OCI-LY7 (cell line): ENCODE data around the gene MAP2K5. TPM values are rescaled to one million over a fixed set of nuclear protein-coding genes. Genes with fewer than 3 reads are reported as not detected.
A peak's percentile ranks its signal among the peaks of the same experiment; 100 is the strongest.

Experiments
- BruUV-seq: library from RNA; stranded (reverse); fragments of 400-500 nt; replicated peaks from 2 replicates; lab custom pipeline; 2021; lab: Mats Ljungman, UMichigan
- CTCF ChIA-PET: fragments of 300-600 bp; sonication (Branson Sonifier 250); formaldehyde crosslinking; loops from one replicate; lab custom pipeline; 2022; ENCODE audit warnings: antibody characterized with exemption; ENCODE audit not compliant: unreplicated experiment; lab: Charles Lee
- POLR2A ChIA-PET: fragments of 300-600 bp; sonication (Branson Sonifier 250); formaldehyde crosslinking; loops from one replicate; lab custom pipeline; 2022; ENCODE audit warnings: antibody characterized with exemption; lab: Charles Lee
- DNase-seq: peaks from one replicate; pipeline ENCODE4 v3.0.0-alpha.2; 2015; ENCODE audit warnings: low spot score
- H2AFZ ChIP-seq: fragments of 200-600 bp; sonication (generic), shearing (Covaris generic); 2 replicates; pipeline ENCODE4 v1.6.1; 2014; ENCODE audit warnings: mild to moderate bottlenecking, antibody characterized with exemption, low read length, moderate library complexity
- H3K27ac ChIP-seq: fragments of 200-600 bp; sonication (generic); 2 replicates; pipeline ENCODE4 v1.5.1; 2014; ENCODE audit warnings: mixed run types, low read depth, mild to moderate bottlenecking, moderate library complexity, low read length, inconsistent platforms; ENCODE audit not compliant: poor library complexity, severe bottlenecking
- H3K36me3 ChIP-seq: fragments of 200-600 bp; sonication (generic); 2 replicates; pipeline ENCODE4 v1.6.1; 2014; ENCODE audit warnings: mild to moderate bottlenecking, antibody characterized with exemption, low read length, moderate library complexity, mixed read lengths; ENCODE audit not compliant: insufficient read depth
- H3K4me1 ChIP-seq: fragments of 200-600 bp; sonication (generic); 2 replicates; pipeline ENCODE4 v1.5.1; 2014; ENCODE audit warnings: mild to moderate bottlenecking, low read length; ENCODE audit not compliant: insufficient read depth, poor library complexity, severe bottlenecking
- H3K4me2 ChIP-seq: fragments of 200-600 bp; sonication (generic); 2 replicates; pipeline ENCODE4 v1.6.1; 2014; ENCODE audit warnings: mild to moderate bottlenecking, low read length
- H3K4me3 ChIP-seq: fragments of 200-600 bp; sonication (generic); 2 replicates; pipeline ENCODE4 v1.5.1; 2014; ENCODE audit warnings: mild to moderate bottlenecking, low read depth, low read length; ENCODE audit not compliant: poor library complexity, severe bottlenecking
- H3K79me2 ChIP-seq: fragments of 200-600 bp; sonication (generic); 2 replicates; pipeline ENCODE4 v1.6.1; 2016; ENCODE audit warnings: low read depth, mild to moderate bottlenecking, low read length, moderate library complexity, mixed read lengths; ENCODE audit not compliant: insufficient read depth
- H3K9me2 ChIP-seq: fragments of 200-600 bp; sonication (generic); 2 replicates; pipeline ENCODE4 v1.6.1; 2016; ENCODE audit warnings: mild to moderate bottlenecking, low read length, mixed read lengths; ENCODE audit not compliant: insufficient read depth
- H3K9me3 ChIP-seq: fragments of 200-600 bp; sonication (generic); 2 replicates; pipeline ENCODE4 v1.6.1; 2014; ENCODE audit warnings: mild to moderate bottlenecking, mixed run types, low read length, mixed read lengths
- H4K20me1 ChIP-seq: fragments of 200-600 bp; sonication (generic); 2 replicates; pipeline ENCODE4 v1.6.1; 2014; ENCODE audit warnings: mild to moderate bottlenecking, antibody characterized with exemption, low read length, moderate library complexity, mixed read lengths; ENCODE audit not compliant: insufficient read depth
- CTCF ChIP-seq: fragments of 200-600 bp; sonication (generic); conservative IDR thresholded peaks from 2 replicates; pipeline ENCODE4 v1.5.1; 2014; ENCODE audit warnings: mild to moderate bottlenecking, antibody characterized with exemption, low read length, moderate library complexity, mixed read lengths
- EZH2phosphoT487 ChIP-seq: fragments of 200-600 bp; sonication (generic); IDR thresholded peaks from 2 replicates; pipeline ENCODE4 v1.6.1; 2018; ENCODE audit warnings: low read depth, borderline replicate concordance, mild to moderate bottlenecking, mixed run types, antibody characterized with exemption, low read length, moderate library complexity, mixed read lengths
- intact Hi-C: fragments of 100-400 bp; cut with micrococcal nuclease; formaldehyde crosslinking; loops from one replicate; pipeline ENCODE4 v1.10.0; 2022; ENCODE audit not compliant: unreplicated experiment
- total RNA-seq, 2 experiments: library from RNA; depleted of rRNA in 1 of 2; stranded (reverse); fragments of >200 nt in 1 of 2; shearing (Covaris generic) in 1 of 2; gene quantifications; 2 replicates each; pipeline ENCODE4 v1.2.3, GENCODE V29; 2014 to 2022

Gene MAP2K5
- total RNA-seq, 2 experiments from 2014 or later = 10.2 to 35.0 TPM

GRCh38 chr15:67805666-67806516 is 263.4 kb downstream of the MAP2K5 start:
- CTCF ChIA-PET = no interaction called here
- Histone ChIP-seq H3K27ac (peak overlapping the region; percentile 35), H3K9me3 (no peaks in the 10 kb centered on the region), H3K9me2 (no peaks in the 10 kb centered on the region), H3K4me1 (peaks cover 42% of the 10 kb centered on the region), H3K79me2 (no peaks in the 10 kb centered on the region), H4K20me1 (no peaks in the 10 kb centered on the region), H3K4me2 (peak overlapping the region; percentile 47), H3K36me3 (no peaks in the 10 kb centered on the region), H3K4me3 (no peak overlapping the region), H2AFZ (no peak overlapping the region)
- intact Hi-C loops = no loop called here
- POLR2A ChIA-PET = interaction anchor here (0.6 kb wide), 1 partner anchor 210 kb away, joined by 3 read pairs; no protein-coding TSS in a partner anchor
- TF ChIP-seq CTCF (no peak), EZH2phosphoT487 (no peak)
- no TSS peak for BruUV-seq
- DNase-seq = no peak

- TF ChIP-seq EZH2phosphoT487 (no peak), CTCF (no peak)
- DNase-seq = no peak
- Histone ChIP-seq H4K20me1 (no peaks in the 10 kb centered on the region), H3K4me3 (no peak overlapping the region), H3K9me2 (no peaks in the 10 kb centered on the region), H3K4me1 (peaks cover 42% of the 10 kb centered on the region), H3K36me3 (no peaks in the 10 kb centered on the region), H3K79me2 (no peaks in the 10 kb centered on the region), H3K4me2 (no peak overlapping the region), H3K27ac (no peak overlapping the region), H3K9me3 (no peaks in the 10 kb centered on the region), H2AFZ (no peak overlapping the region)
- ChIA-PET POLR2A (interaction anchor here (0.6 kb wide), 1 partner anchor 211 kb away, joined by 3 read pairs; no protein-coding TSS in a partner anchor), CTCF (no interaction called here)
- intact Hi-C loops = no loop called here
- no TSS peak for BruUV-seq
Observed at GRCh38 chr15:67806536-67806935, 264.0 kb downstream of the MAP2K5 start.

GRCh38 chr15:67807141-67807540 is 264.6 kb downstream of the MAP2K5 start:
- Histone ChIP-seq H4K20me1 (no peaks in the 10 kb centered on the region), H3K79me2 (no peaks in the 10 kb centered on the region), H3K9me2 (no peaks in the 10 kb centered on the region), H3K9me3 (no peaks in the 10 kb centered on the region), H3K4me1 (peaks cover 47% of the 10 kb centered on the region), H3K4me3 (no peak overlapping the region), H2AFZ (no peak overlapping the region), H3K36me3 (no peaks in the 10 kb centered on the region), H3K27ac (no peak overlapping the region), H3K4me2 (no peak overlapping the region)
- DNase-seq = no peak
- no TSS peak for BruUV-seq
- intact Hi-C loops = no loop called here
- no peak for TF ChIP-seq CTCF
- no peak for TF ChIP-seq EZH2phosphoT487
- CTCF ChIA-PET = interaction anchor here (1.1 kb wide), 1 partner anchor 9 kb away, joined by 3 read pairs; no protein-coding TSS in a partner anchor
- POLR2A ChIA-PET = no interaction called here
